Lower lobe of right lung (tissue), 2 donors: ENCODE measurements around the gene BCKDK. TPM values are rescaled to one million over a fixed set of nuclear protein-coding genes. Genes with fewer than 3 reads are reported as not detected.
"Not testable (repeated sequence)": the region's sequence is repeated elsewhere in the genome, so short reads cannot be mapped to it uniquely, and the experiment has no call there.

Experiments
- ATAC-seq, 2 donors: fragments of 200-7000 bp; cut with Tn5 transposase; one replicate each; pipeline ENCODE4 v1.9.1; 2020 to 2022; ENCODE audit warnings: mild to moderate bottlenecking in 2 of 2, moderate library complexity in 2 of 2
- DNase-seq: peaks from one replicate; pipeline ENCODE4 v3.0.0-alpha.2; 2020
- H3K27ac ChIP-seq: fragments of 200-600 bp; one replicate; pipeline ENCODE4 v1.8.0; 2022
- H3K27me3 ChIP-seq: fragments of 200-600 bp; one replicate; pipeline ENCODE4 v1.8.0; 2022; ENCODE audit warnings: low read depth
- H3K36me3 ChIP-seq: fragments of 200-600 bp; one replicate; pipeline ENCODE4 v1.8.0; 2022; ENCODE audit warnings: mild to moderate bottlenecking
- H3K4me1 ChIP-seq: fragments of 200-600 bp; one replicate; pipeline ENCODE4 v1.8.0; 2022
- H3K4me3 ChIP-seq: fragments of 200-600 bp; one replicate; pipeline ENCODE4 v1.8.0; 2022; ENCODE audit warnings: mild to moderate bottlenecking
- H3K9me3 ChIP-seq: fragments of 200-600 bp; one replicate; pipeline ENCODE4 v1.8.0; 2022
- CTCF ChIP-seq: fragments of 200-600 bp; IDR thresholded peaks from one replicate; pipeline ENCODE4 v1.8.0; 2022; ENCODE audit warnings: antibody characterized with exemption, mild to moderate bottlenecking
- intact Hi-C: fragments of 100-400 bp; cut with DNase I; formaldehyde crosslinking; loops from one replicate; pipeline ENCODE4 v1.11.0; 2022
- total RNA-seq: library from RNA; stranded (reverse); fragmentation: NEBNext Ultra II Directional; extraction: Animal tissue kit (Norgen Biotek cat#: 25700); gene quantifications from one replicate; pipeline ENCODE4 v1.2.1, GENCODE V29; 2021
- donor health status: DM: no; HTN: yes; CAD: no; lungs with severe emphysema.

BCKDK gene
- total RNA-seq, 1 donor from 2014 or later, result 37.6 TPM

DNA sequence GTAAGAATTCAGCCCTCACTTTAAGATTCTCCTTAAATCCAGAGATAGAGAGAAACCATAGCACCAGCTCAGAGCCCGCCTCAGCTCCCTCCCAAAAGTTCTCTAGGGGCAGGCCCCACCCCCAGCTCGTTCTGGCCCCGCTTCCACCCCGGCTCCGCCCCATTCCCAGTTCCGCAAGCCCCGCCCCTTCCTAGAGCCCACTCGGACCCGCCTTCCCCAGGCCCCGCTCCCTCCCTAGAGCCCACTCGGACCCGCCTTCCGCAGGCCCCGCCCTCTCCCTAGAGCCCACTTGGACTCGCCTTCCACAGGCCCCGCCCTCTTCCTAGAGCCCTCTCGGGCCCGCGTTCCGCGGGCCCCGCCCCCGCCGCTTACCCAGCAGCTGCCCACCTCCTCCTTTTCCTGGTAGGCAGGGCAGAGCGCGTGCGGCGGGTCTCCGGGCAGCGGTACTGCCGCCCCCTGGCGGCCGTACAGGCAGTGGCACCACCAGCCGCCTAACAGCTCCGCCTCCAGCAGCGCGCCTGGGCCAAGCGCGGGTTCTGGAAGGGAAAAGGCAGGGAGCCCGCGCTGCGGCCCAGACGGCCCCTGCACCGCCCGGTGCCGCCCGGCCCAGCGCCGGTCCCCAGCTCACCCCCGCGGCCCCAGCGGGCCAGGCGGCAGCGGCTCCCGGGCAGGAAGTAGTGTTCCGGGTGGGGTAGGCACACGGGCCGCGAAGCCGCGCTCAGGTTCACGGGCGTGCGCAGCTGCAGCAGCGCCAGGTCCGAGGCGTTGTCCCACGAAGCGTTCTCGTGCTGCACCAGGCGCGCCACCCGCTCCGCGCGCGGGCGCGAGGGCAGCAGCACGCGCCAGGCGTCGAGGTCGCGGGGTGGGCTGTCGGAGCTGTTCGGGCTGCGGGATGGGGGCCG lies 34.2 kb downstream of the BCKDK start:
- ATAC-seq, result peak; percentile 94 to 97
- Histone ChIP-seq H3K27ac (peak overlapping the region; percentile 91), H3K9me3 (no peaks in the 10 kb centered on the region), H3K4me3 (peak overlapping the region; percentile 59), H3K36me3 (no peaks in the 10 kb centered on the region), H3K4me1 (peaks cover 41% of the 10 kb centered on the region), H3K27me3 (no peaks in the 10 kb centered on the region)
- peak; percentile 100 for DNase-seq
- intact Hi-C loops, result no loop called here
- TF ChIP-seq CTCF, result peak; percentile 89

DNA sequence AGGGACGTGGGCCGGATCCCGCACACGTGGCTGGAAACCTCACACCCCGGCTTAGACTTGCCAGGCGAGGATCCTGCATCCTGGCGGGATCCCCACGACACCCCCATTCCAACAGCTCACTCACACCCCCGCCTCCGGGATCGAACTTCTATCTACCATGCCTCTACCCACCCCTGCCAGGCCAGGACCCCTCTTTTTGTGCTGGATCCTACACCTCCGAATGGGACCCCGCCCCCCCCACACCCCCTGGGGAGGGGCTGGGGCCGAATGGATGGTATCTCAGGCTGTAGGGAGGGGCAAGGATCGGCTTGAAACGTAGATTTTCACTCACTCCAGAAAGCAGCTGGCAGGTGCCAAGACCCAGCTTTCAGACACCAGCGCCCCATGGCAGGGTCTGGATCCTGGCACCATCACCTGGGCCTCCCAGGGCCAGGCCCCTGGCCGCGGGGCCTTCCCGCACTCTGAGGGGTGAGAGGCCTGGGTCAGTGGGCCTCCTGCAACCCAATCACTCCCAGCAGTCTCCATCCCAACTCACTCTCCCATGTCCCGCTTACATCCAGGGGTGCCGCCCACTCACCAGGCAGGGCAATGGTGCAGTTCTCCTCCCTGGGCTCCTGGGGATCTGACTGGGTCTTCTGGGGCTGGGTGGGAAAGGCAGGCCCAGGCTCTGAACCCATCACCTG lies 35.0 kb downstream of the BCKDK start:
- Histone ChIP-seq H3K36me3 (no peaks in the 10 kb centered on the region), H3K9me3 (no peaks in the 10 kb centered on the region), H3K27me3 (peaks cover 4% of the 10 kb centered on the region), H3K4me3 (peak overlapping the region; percentile 59), H3K4me1 (peaks cover 37% of the 10 kb centered on the region), H3K27ac (peak overlapping the region; percentile 91)
- intact Hi-C loops, result no loop called here
- no peak for TF ChIP-seq CTCF
- DNase-seq (no peak), ATAC-seq (no peak)

- peaks cover 31% of the 10 kb centered on the region for H3K4me1 ChIP-seq
- H3K9me3 ChIP-seq, result no peaks in the 10 kb centered on the region
- H3K27me3 ChIP-seq, result peaks cover 8% of the 10 kb centered on the region
- intact Hi-C loops, result no loop called here
- no peak overlapping the region for H3K4me3 ChIP-seq
- no peaks in the 10 kb centered on the region for H3K36me3 ChIP-seq
- no peak overlapping the region for H3K27ac ChIP-seq
- TF ChIP-seq CTCF, result no peak
- no peak for ATAC-seq
- DNase-seq, result no peak
Measured at GRCh38 chr16:31143694-31144148, 35.5 kb downstream of the BCKDK start.

GRCh38 chr16:31144418-31144817 lies 36.2 kb downstream of the BCKDK start:
- ATAC-seq, H3K4me3 ChIP-seq, H3K27me3 ChIP-seq, H3K9me3 ChIP-seq, DNase-seq, intact Hi-C loops, H3K36me3 ChIP-seq, H3K27ac ChIP-seq: not testable (repeated sequence)
- H3K4me1 ChIP-seq, result peaks cover 26% of the 10 kb centered on the region

DNA sequence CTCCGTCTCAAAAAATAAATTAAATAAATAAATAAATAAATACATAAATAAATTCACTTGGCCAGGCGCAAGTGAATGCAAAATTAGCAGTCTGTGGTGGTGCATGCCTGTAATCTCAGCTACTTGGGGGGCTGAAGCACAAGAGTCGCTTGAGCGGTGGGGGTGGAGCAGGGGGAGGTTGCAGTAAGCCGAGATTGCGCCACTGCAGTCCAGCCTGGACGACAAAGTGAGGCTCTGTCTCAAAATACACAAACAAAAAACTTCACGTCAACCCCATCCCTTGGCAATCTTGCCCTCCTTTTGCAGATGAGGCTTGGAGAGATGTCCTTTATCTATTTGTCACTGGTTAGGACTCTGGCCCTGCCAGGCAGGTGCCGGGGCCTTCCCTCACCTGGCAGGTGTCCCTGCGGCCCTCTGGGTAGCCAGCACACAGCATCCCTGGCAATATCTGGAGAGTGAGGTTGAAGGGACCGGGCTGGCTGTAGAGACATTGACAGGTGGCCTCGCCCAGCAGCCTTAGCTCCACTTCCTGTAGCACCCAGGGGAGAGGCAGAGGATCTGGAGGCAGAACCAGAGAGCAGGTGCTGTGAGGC lies 37.3 kb downstream of the BCKDK start:
- no peak for TF ChIP-seq CTCF
- ATAC-seq (no peak), DNase-seq (no peak)
- Histone ChIP-seq H3K9me3 (no peaks in the 10 kb centered on the region), H3K36me3 (no peaks in the 10 kb centered on the region), H3K27ac (no peak overlapping the region), H3K4me1 (peaks cover 22% of the 10 kb centered on the region), H3K4me3 (no peak overlapping the region), H3K27me3 (peaks cover 8% of the 10 kb centered on the region)
- intact Hi-C loops, result no loop called here
